Activated effector memory CD4-positive, alpha-beta T cell treated with anti-CD3 and anti-CD28 coated beads, Interleukin-2, amount 50 U/mL, for 16 hours (primary cell): ENCODE measurements around the gene HIF3A.

Experiments used
- DNase-seq: peaks from one replicate; pipeline ENCODE4 v3.0.0-alpha.2; 2020

Gene HIF3A

GRCh38 chr19:46337487-46337886, 40.6 kb downstream of the HIF3A start:
- no peak for DNase-seq

- DNase-seq = no peak
These were observed 42.6 kb downstream of the HIF3A start for GRCh38 chr19:46339446-46339845.

- DNase-seq = no peak
These were observed 43.3 kb downstream of the HIF3A start for GRCh38 chr19:46340051-46340659.

GRCh38 chr19:46341937-46342336, 45.1 kb downstream of the HIF3A start:
- DNase-seq = no peak

- DNase-seq = no peak
These were observed 47.5 kb downstream of the HIF3A start for GRCh38 chr19:46344363-46344762.

GRCh38 chr19:46345157-46345556, 48.3 kb downstream of the HIF3A start:
- DNase-seq = no peak

- peak; percentile 95 for DNase-seq
These were observed 50.2 kb downstream of the HIF3A start, which contains the start of gene PPP5C for GRCh38 chr19:46346821-46347571. Gene PPP5C (plus strand): TSS chr19:46347087. CDS start chr19:46347097, 10 bp downstream.

- DNase-seq = no peak
These were observed 50.7 kb downstream of the HIF3A start for GRCh38 chr19:46347572-46347883.

GRCh38 chr19:46347985-46348384, 51.1 kb downstream of the HIF3A start:
- no peak for DNase-seq

- no peak for DNase-seq
These were observed 52.6 kb downstream of the HIF3A start for GRCh38 chr19:46349311-46349993.

GRCh38 chr19:46350029-46350757, 53.4 kb downstream of the HIF3A start:
- DNase-seq = no peak

GRCh38 chr19:46350758-46351159, 53.9 kb downstream of the HIF3A start:
- peak; percentile 66 for DNase-seq

GRCh38 chr19:46351241-46352041, 54.6 kb downstream of the HIF3A start:
- DNase-seq = peak; percentile 67

GRCh38 chr19:46353730-46354528, 57.1 kb downstream of the HIF3A start:
- no peak for DNase-seq

- peak; percentile 36 for DNase-seq
These were observed 58.6 kb downstream of the HIF3A start for GRCh38 chr19:46355234-46356148.

GRCh38 chr19:46356149-46357055, 59.6 kb downstream of the HIF3A start:
- DNase-seq = peak; percentile 14

GRCh38 chr19:46357846-46358583, 61.2 kb downstream of the HIF3A start:
- no peak for DNase-seq

- DNase-seq = no peak
These were observed 65.1 kb downstream of the HIF3A start for GRCh38 chr19:46361915-46362314.

- DNase-seq = no peak
These were observed 67.5 kb downstream of the HIF3A start for GRCh38 chr19:46364359-46364758.
